HG03521 (cell line): Measurements from ENCODE around the gene CHST7.
A peak's percentile ranks its signal among the peaks of the same experiment; 100 is the strongest.

Source experiments
- ATAC-seq: cut with Tn5 transposase; IDR thresholded peaks from one replicate; pipeline ENCODE4 v1.9.1; 2021; ENCODE audit warnings: mild to moderate bottlenecking, moderate library complexity; ENCODE audit not compliant: unreplicated experiment

The CHST7 gene

GRCh38 chrX:46572340-46572936, 1.1 kb upstream of the CHST7 start:
- ATAC-seq = peak; percentile 34

- ATAC-seq = peak; percentile 28
Measured at GRCh38 chrX:46573892-46574773, 568 bp downstream of the CHST7 start.

GRCh38 chrX:46574774-46575381, 1.3 kb downstream of the CHST7 start:
- ATAC-seq = peak; percentile 19

GRCh38 chrX:46575586-46575985, 2.0 kb downstream of the CHST7 start:
- ATAC-seq = no peak

- ATAC-seq = no peak
Measured at GRCh38 chrX:46575991-46576392, 2.4 kb downstream of the CHST7 start.

- ATAC-seq = no peak
Measured at GRCh38 chrX:46576458-46576857, 2.9 kb downstream of the CHST7 start.

- ATAC-seq = no peak
Measured at GRCh38 chrX:46577221-46578005, 3.8 kb downstream of the CHST7 start.

- ATAC-seq = no peak
Measured at GRCh38 chrX:46579250-46579649, 5.7 kb downstream of the CHST7 start.

GRCh38 chrX:46580613-46581012, 7.0 kb downstream of the CHST7 start:
- ATAC-seq = no peak

- ATAC-seq = no peak
Measured at GRCh38 chrX:46582325-46582724, 8.8 kb downstream of the CHST7 start.

- no peak for ATAC-seq
Measured at GRCh38 chrX:46582966-46583365, 9.4 kb downstream of the CHST7 start.

GRCh38 chrX:46584736-46585135, 11.2 kb downstream of the CHST7 start:
- no peak for ATAC-seq

GRCh38 chrX:46587158-46587557, 13.6 kb downstream of the CHST7 start:
- peak; percentile 71 for ATAC-seq

- ATAC-seq = no peak
Measured at GRCh38 chrX:46587753-46588171, 14.2 kb downstream of the CHST7 start.

GRCh38 chrX:46588263-46588662, 14.7 kb downstream of the CHST7 start:
- no peak for ATAC-seq

GRCh38 chrX:46589977-46590723, 16.6 kb downstream of the CHST7 start:
- no peak for ATAC-seq

GRCh38 chrX:46595084-46595483, 21.5 kb downstream of the CHST7 start:
- ATAC-seq = no peak

GRCh38 chrX:46597208-46597607, 23.6 kb downstream of the CHST7 start:
- no peak for ATAC-seq

- ATAC-seq = no peak
Measured at GRCh38 chrX:46597771-46598170, 24.2 kb downstream of the CHST7 start.

- no peak for ATAC-seq
Measured at GRCh38 chrX:46599051-46599560, 25.5 kb downstream of the CHST7 start.
